Gastroesophageal sphincter (tissue), 4 donors: ENCODE measurements around the gene MAP6. TPM values are rescaled to one million over a fixed set of nuclear protein-coding genes. Genes with fewer than 3 reads are reported as not detected.
A peak's percentile ranks its signal among the peaks of the same experiment; 100 is the strongest.

Experiments used
- ATAC-seq: fragments of 150-250 bp; one replicate; pipeline ENCODE4 v1.9.1; 2016; ENCODE audit warnings: mild to moderate bottlenecking, moderate library complexity
- H3K27ac ChIP-seq, 4 donors: fragments of 200-600 bp; sonication (generic) in 3 of 4; 1 replicate in 3 of 4; 2 replicates in 1 of 4; pipeline ENCODE4 v1.5.1; 2016 to 2019
- H3K27me3 ChIP-seq: fragments of 200-600 bp; sonication (generic); one replicate; pipeline ENCODE4 v1.5.1; 2019
- H3K36me3 ChIP-seq, 2 donors: fragments of 200-600 bp; sonication (generic); one replicate each; pipeline ENCODE4 v1.5.1; 2019; ENCODE audit warnings: control low read depth in 1 of 2
- H3K4me1 ChIP-seq, 3 donors: fragments of 200-600 bp; sonication (generic); 1 replicate in 2 of 3; 2 replicates in 1 of 3; pipeline ENCODE4 v1.5.1; 2016 to 2019; ENCODE audit warnings: control low read depth in 2 of 3
- H3K4me3 ChIP-seq, 2 donors: fragments of 200-600 bp; sonication (generic); one replicate each; pipeline ENCODE4 v1.5.1; 2019; ENCODE audit warnings: mild to moderate bottlenecking in 1 of 2, moderate library complexity in 1 of 2
- H3K9me3 ChIP-seq, 3 donors: fragments of 200-600 bp; sonication (generic); one replicate each; pipeline ENCODE4 v1.5.1; 2017 to 2019; ENCODE audit warnings: control low read depth in 2 of 3
- CTCF ChIP-seq, 4 experiments: fragments of 200-600 bp in 2 of 4; fragments of 450-650 bp in 2 of 4; sonication (generic) in 1 of 4; IDR thresholded peaks; one replicate each; pipeline ENCODE4 v1.5.1; 2017 to 2019; ENCODE audit warnings: antibody characterized with exemption in 4 of 4, mild to moderate bottlenecking in 2 of 4, moderate library complexity in 2 of 4
- EP300 ChIP-seq: sonication (generic); formaldehyde crosslinking; IDR thresholded peaks from one replicate; pipeline ENCODE4 v1.6.1; 2017; ENCODE audit warnings: antibody characterized with exemption, mild to moderate bottlenecking
- POLR2A ChIP-seq, 2 donors: fragments of 450-650 bp; IDR thresholded peaks; one replicate each; pipeline ENCODE4 v1.6.1; 2017; ENCODE audit warnings: antibody characterized with exemption in 2 of 2, mild to moderate bottlenecking in 2 of 2, moderate library complexity in 1 of 2
- POLR2AphosphoS5 ChIP-seq: sonication (generic); formaldehyde crosslinking; IDR thresholded peaks from one replicate; pipeline ENCODE4 v1.6.1; 2017; ENCODE audit warnings: antibody characterized with exemption
- WGBS, 2 donors: methylation state at CpG; one replicate each; pipeline ENCODE4 v1.1.5; 2018; ENCODE audit warnings: low coverage in 1 of 2; 5-methylcytosine and 5-hydroxymethylcytosine counted together
- total RNA-seq, 4 donors: library from RNA; depleted of rRNA; stranded (reverse); fragments of >200 nt; gene quantifications; one replicate each; pipeline ENCODE4 v1.1.0, GENCODE V29; 2016

MAP6 gene
- total RNA-seq, 4 donors from 2014 or later = 23.3 to 35.5 (median 25.5) TPM

- TF ChIP-seq CTCF (IDR thresholded peaks at IDR 0.05) = no peak
- no peak for TF ChIP-seq POLR2AphosphoS5
- no peak for TF ChIP-seq EP300
- no peak for TF ChIP-seq POLR2A (IDR thresholded peaks at IDR 0.05)
- Histone ChIP-seq H3K4me3 (no peak overlapping the region), H3K36me3 (no peaks in the 10 kb centered on the region), H3K27me3 (peaks cover 22% of the 10 kb centered on the region), H3K9me3 (no peaks in the 10 kb centered on the region), H3K4me1 (no peaks in the 10 kb centered on the region), H3K27ac (no peak overlapping the region)
- WGBS, 2 donors = 87 to 93% methylated on average over 3 to 10 of the region's 17 CpGs
- ATAC-seq = no peak
Measured at GRCh38 chr11:75678620-75679259, 9.9 kb upstream of the MAP6 start.

GRCh38 chr11:75677909-75678308 is 9.1 kb upstream of the MAP6 start:
- TF ChIP-seq POLR2AphosphoS5 (no peak), POLR2A (IDR thresholded peaks at IDR 0.05) (no peak), EP300 (no peak), CTCF (IDR thresholded peaks at IDR 0.05) (no peak)
- no peaks in the 10 kb centered on the region for H3K36me3 ChIP-seq
- 80 to 81% methylated on average over 1 to 10 of the region's 12 CpGs for WGBS, 2 donors
- ATAC-seq = no peak
- H3K9me3 ChIP-seq = no peaks in the 10 kb centered on the region
- H3K4me3 ChIP-seq = no peak overlapping the region
- peaks cover 22% of the 10 kb centered on the region for H3K27me3 ChIP-seq
- no peaks in the 10 kb centered on the region for H3K4me1 ChIP-seq
- H3K27ac ChIP-seq = no peak overlapping the region

- Histone ChIP-seq H3K9me3 (no peaks in the 10 kb centered on the region), H3K27ac (no peak overlapping the region), H3K36me3 (no peaks in the 10 kb centered on the region), H3K4me3 (no peak overlapping the region), H3K4me1 (no peaks in the 10 kb centered on the region), H3K27me3 (peaks cover 21% of the 10 kb centered on the region)
- TF ChIP-seq POLR2A (IDR thresholded peaks at IDR 0.05) = no peak
- TF ChIP-seq CTCF (IDR thresholded peaks at IDR 0.05) = no peak
- no peak for TF ChIP-seq EP300
- WGBS, 2 donors = 100% methylated on average over 1 of the region's 1 CpG
- no peak for ATAC-seq
Measured at GRCh38 chr11:75677275-75677674, 8.4 kb upstream of the MAP6 start.

- no peak for ATAC-seq
- no peaks in the 10 kb centered on the region for H3K9me3 ChIP-seq
- no peak overlapping the region for H3K4me3 ChIP-seq
- H3K27ac ChIP-seq = no peak overlapping the region
- no peak for TF ChIP-seq POLR2AphosphoS5
- TF ChIP-seq POLR2A (IDR thresholded peaks at IDR 0.05) = no peak
- no peak for TF ChIP-seq EP300
- TF ChIP-seq CTCF (IDR thresholded peaks at IDR 0.05) = no peak
- H3K4me1 ChIP-seq = peaks cover 0 to 3% (median 0%) of the 10 kb centered on the region in 3 donors
- 87 to 91% methylated on average over 3 to 4 of the region's 4 CpGs for WGBS, 2 donors
- no peaks in the 10 kb centered on the region for H3K36me3 ChIP-seq
- H3K27me3 ChIP-seq = peaks cover 8% of the 10 kb centered on the region
Measured at GRCh38 chr11:75673977-75674582, 5.2 kb upstream of the MAP6 start.

- Histone ChIP-seq H3K4me1 (peaks cover 0 to 34% (median 7%) of the 10 kb centered on the region in 3 donors), H3K27me3 (peaks cover 7% of the 10 kb centered on the region), H3K27ac (peak overlapping the region; percentile 1 to 85 (median 73)), H3K36me3 (no peaks in the 10 kb centered on the region), H3K4me3 (peak overlapping the region; percentile 40 to 71), H3K9me3 (no peaks in the 10 kb centered on the region)
- no CpG with 5 or more reads among the region's 73 CpGs for WGBS, 2 donors
- peak; percentile 62 for ATAC-seq
- TF ChIP-seq POLR2AphosphoS5 (no peak), POLR2A (IDR thresholded peaks at IDR 0.05) (no peak), EP300 (no peak), CTCF (IDR thresholded peaks at IDR 0.05) (no peak)
Measured at GRCh38 chr11:75667831-75668450, 897 bp downstream of the MAP6 start.
